Measurements from ENCODE around the gene HS3ST3A1.

HS3ST3A1 gene

DNA sequence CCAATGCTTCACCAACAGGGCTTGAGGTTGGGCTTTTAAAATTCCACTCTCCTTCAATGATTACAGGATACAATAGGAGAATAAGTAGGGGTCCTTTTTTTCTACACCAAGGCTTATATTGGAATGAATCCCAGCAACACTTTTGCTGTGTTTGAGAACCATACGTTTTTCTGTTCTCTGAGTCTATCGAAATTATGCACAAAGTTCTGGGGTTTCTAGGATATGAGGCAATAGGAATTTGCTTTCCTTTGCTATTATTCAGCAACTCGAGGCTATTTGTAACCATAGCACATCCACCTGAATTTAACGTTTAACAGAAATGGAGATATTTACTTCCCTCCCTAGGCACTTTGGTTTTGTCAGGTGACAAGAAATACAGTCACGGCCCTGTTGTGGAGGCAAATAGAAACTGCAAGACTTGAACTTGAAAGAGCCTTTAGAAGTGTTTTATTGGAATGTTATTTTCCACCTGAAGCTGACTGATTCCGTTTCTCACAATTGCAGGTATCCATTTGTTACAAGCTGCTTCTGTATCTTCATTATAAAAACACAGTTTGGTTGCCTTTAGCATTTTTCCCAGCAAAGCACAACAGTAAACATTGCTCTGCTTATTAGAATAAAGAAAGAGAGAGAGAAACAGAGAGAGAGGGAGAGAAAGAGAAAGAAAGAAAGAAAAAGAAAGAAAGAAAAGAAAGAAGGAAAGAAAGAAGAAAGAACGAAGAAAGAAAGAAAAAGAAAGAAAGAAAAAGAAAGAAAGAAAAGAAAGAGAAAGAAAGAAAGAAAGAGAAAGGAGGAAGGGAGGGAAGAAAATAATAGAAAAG, 109.6 kb downstream of the HS3ST3A1 start:
- no peak for DNase-seq (ENCODE audit: low read depth in 2 of 2)

DNA sequence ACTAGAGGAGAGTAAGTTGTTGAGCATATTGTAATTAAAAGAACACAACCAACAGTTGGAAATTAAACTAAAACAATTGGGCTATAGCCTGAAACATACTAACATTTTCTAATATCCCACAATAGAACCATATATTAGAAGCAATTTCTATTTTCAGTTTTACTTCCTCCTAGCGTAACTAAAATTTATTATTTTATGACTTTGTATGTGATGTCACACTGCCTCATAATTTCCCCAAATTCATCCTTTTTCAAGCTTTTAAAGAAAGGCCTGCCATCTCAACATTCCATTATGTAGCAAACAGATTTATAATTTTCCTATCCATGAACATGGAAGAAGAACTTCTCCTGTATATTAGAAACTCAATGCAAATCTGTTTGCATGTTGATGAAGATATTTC, 110.2 kb downstream of the HS3ST3A1 start:
- DNase-seq (ENCODE audit: low read depth in 2 of 2) = no peak

DNA sequence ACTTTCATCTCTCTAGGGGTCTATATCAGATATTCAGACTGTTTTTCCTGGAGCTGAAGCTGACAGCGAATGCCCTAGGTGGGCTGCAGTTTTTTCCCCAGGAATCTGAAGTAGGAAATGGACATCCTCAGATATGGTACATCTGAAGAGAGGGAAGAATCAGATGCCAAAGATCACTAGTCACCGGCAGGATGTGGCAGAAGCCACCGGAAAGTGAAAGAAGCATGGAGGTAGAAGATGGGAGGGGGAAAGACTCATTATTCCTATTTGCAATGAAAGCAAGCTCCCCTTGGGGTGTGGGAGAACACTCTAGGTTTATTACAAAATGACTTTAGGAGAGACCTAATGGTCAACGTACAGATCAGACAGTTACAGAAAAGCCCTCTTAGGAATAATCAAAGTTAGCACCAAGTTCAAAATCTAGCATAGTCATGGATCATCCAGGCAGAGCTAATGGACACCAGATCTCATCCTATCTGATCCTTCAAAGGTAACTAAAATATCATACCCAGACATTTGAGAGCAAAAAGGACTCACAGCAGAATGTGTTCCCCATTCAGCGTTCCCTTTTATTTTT, 110.7 kb downstream of the HS3ST3A1 start:
- DNase-seq (ENCODE audit: low read depth in 2 of 2) = no peak

DNA sequence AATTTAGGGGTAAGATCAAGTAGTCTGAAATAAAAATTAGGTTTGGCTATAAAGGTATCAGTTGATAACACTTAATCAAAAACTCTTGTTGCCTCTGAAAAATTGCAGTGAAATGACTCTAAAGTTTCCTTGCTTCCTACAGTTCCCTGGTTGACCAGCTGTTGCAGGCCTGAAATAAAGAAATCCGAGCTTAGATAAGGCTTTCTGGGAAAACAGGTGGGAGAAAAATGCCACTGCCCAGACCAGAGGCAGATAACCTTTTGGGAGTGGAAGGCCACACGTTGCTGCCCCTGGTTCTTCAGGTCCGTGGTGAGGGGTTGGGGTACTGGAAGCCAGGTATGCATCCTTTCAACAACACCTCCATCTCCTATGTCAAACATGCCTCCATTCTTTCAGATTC, 111.3 kb downstream of the HS3ST3A1 start:
- DNase-seq (ENCODE audit: low read depth in 2 of 2) = no peak

DNA sequence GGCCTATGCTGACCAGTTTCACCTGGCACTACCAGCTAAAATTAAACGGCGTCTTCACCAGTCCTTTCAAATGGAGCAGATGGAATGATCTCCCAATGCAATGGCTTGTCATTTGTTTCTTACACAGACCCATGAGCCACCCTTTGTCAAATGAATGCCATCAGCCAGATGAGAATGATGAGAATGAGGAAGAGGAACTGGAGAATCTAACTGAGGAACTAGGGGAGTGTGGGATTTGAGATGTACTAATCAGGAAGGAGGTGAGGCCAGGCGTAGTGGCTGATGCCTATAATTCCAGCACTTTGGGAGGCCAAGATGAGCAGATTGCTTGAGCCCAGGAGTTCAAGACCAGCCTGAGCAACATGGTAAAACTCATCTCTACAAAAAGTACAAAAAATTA, 116.4 kb downstream of the HS3ST3A1 start:
- no peak for DNase-seq (ENCODE audit: low read depth in 2 of 2)

DNA sequence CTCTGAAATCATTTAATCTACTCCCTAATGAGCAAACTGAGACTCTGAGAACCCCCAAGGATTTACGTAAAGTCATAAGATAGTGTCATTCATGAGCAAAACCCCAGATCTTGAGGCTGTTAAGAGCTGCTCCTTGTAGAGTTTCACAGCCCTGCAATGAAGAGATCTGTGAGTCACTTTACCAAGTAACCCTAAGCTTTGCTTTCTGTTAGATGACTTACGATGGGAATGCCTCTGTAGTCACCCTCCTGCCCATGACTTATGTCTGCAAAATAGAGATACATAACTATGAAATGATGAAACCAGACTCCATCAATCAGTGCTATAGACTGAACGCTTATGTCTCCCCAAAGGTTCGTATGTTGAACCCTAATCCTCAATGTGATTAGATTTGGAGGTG, 117.7 kb downstream of the HS3ST3A1 start:
- no peak for DNase-seq (ENCODE audit: low read depth in 2 of 2)

DNA sequence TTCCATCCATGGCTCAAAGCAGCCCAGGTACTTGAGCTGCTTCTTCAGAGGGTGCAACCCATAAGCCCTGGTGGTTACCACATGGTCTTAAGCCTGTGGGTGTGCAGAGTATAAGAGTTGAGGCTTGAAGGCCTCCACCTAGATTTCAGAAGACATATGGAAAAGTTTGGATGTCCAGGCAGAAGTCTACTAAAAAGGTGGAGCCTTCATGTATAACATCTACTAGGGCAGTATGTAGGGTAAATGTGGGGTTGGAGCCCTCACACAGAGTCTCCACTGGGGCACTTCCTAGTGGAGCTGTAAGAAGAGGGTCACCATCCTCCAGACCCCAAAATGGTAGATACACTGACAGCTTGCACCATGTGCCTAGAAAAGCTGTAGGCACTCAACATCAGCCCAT, 120.9 kb downstream of the HS3ST3A1 start:
- DNase-seq (ENCODE audit: low read depth in 2 of 2) = no peak

DNA sequence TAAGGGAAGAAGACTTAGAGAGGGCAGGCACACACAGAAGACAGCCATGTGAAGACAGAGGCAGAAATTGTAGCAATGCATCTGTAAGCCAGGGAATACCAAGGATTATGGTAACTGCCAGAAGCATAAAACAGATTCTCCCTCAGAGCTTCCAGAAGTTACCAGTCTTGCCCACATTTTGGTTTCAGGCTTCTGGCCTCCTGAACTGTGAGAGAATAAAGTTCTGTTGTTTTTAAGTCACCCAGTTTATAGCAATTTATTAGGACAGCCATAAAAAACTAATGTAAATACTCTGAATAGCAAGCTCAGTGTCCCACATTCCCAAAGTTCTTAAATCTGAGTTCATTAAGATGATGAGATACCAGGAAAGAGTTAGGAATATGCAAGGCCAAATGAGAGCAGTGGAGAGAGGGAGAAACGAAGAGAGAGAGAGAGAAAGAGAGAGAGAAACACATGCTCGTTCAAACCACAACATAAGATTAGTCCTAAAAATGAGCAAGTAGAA, 123.4 kb downstream of the HS3ST3A1 start:
- no peak for DNase-seq (ENCODE audit: low read depth in 2 of 2)

DNA sequence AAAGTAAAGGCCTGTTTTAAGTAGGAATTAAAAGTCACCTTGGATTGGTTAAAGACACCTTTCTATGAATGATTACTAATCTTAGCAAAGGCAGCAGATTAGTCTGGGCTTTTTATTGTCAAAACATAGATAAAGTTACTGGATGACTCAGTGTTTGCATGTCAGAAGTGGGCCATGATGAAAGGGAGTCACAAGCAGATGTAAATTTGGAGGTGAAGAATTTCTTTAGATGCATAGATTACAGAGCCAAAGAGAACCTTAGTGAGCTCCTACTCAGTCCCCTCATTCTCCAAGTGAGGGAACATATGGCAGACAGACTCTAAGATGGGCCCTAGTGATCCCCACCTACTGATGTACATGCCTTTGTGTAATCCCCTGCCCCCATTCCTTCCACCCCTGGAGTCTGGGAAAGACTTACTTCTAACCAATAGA, 124.5 kb downstream of the HS3ST3A1 start:
- no peak for DNase-seq (ENCODE audit: low read depth in 2 of 2)

DNA sequence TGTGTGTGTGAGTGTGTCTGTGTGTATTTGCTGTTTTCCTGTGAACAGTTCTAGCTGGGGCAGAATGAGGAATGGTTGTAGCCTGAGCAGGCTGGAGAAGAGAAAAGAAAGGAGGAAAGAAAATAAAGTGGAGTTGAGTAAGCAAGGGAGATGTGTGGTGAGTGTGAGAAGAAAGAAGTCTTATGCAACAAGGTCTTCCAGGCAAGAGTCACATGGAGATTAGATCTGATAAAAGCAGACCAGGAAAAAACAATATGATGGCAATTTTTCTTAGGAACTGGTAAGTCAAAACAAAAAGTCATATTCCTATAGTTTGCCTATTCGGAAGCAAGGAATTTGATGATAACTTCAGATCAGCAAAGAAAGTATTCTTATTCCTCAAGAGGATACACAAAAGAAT, 125.0 kb downstream of the HS3ST3A1 start:
- DNase-seq (ENCODE audit: low read depth in 2 of 2) = no peak

DNA sequence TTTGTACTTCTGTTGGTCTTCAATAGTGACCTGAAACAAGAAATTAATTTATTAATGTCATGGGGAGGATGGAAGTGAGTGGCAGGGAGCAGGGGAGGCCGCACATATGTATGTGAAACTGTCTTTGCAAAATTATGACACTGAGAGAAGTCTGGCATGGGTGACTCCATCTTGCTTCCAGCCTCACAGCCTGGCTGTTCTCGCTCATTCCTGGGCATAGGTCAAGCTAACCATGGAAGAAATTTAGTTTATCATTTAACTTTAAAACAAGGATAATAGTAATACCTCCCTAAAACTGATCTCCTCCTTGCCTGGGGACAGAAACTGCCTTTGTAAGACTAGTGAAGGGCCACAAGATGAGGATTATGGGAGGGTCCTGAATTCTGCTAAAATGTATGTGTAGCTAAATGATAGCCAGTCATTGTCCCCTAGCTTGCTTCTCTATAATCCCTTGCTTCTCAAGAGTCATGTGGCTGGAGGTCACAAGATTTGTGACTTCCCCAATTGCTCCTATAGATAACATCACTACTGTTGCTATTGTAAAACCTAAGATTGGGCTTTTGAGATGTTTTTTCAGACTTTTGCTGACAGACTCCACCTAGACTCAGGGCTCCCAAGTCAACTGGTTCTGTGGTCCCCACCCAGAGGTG, 126.0 kb downstream of the HS3ST3A1 start:
- no peak for DNase-seq (ENCODE audit: low read depth in 2 of 2)

DNA sequence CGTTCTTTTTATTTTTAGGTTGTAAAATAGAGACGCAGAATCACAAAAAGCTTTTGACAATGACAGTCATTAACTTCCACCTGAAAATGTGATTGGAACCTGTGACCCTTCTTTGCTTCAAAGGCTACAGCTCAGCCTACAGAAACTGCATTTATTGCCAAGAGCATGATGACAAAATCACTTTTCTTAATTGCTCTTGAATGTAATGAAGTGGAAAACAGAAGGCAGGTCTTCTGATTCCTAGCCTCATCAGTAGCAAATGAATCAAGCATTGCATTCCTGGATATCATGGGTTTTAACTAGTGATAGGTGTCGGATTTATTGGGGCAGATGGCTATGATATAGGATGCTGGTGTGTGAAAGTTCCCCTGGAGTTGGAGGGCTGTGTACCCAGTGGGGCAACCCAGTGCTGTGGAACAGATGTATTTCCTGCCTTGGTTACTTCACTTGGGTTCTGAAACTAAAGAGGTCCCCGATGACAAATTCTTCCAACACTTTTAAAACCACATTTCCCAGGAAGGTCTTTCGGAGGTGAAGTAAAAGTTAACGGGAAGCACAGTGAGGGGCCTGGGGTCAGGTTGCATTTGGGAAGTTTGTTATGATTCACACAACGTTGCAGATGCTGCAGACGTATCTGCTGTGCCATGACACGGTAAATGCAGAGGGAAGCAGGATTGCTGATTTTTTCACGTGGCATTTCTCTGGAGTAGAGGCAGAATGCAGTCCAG, 127.5 kb downstream of the HS3ST3A1 start:
- no peak for DNase-seq (ENCODE audit: low read depth in 2 of 2)

DNA sequence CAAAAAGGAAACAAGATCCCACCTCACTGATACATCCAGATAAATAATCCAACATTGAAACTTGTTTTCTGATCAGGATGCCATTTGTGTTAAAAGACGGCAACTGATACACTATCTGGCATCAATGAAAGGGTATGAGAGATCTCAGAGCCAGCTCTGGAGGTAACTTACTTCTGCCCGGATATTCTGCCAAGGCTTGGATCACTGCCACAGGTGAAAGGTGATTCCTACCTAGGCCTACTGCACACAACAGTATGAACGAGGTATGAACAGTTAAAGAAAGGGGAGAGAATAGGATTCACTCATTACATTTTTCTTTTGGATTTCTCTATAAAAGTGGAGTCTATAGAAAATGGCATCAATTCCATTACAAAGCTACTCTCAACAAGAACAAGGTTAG, 136.1 kb downstream of the HS3ST3A1 start:
- DNase-seq (ENCODE audit: low read depth in 2 of 2) = no peak

DNA sequence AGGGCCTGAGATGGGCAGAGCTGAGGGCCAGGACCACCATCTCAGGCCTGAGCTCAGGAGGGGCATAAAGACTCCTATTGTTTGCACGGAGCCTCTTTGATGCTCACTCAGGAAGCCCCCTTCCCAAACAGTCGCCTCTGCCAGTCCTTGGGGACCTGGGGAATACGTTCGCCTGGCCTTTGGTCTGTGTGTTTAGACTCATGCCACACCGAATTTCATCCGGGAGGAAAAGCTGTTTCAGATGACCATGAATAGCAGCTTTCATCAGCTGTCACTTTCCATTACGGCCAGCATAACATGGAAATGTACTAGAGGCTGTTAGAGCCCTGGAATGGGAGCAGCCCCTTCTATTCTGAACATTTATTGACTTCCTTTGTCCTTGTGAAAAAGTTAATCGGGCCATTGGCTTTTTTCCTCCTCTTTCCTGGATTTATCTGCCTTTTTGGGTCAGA, 139.0 kb downstream of the HS3ST3A1 start:
- no peak for DNase-seq (ENCODE audit: low read depth in 2 of 2)

DNA sequence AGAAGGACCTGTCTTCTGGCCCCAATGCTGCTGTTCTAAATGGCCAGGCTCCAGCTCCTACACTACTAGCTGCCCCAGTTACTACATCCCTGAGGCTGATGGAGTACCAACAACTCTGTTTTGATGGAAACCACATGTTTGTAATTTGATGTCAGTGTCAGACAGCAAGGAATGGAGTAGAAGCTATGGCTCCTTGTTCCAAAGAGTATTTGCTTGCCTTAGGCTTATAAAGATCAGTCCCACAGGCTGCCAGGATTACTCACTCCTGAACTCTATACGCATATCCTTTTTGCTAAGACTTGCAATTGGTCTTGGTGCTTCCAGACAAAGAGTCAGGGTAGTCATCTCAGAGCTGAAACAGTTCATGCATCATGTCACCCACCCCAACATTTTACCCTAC, 139.6 kb downstream of the HS3ST3A1 start:
- DNase-seq (ENCODE audit: low read depth in 2 of 2) = no peak

DNA sequence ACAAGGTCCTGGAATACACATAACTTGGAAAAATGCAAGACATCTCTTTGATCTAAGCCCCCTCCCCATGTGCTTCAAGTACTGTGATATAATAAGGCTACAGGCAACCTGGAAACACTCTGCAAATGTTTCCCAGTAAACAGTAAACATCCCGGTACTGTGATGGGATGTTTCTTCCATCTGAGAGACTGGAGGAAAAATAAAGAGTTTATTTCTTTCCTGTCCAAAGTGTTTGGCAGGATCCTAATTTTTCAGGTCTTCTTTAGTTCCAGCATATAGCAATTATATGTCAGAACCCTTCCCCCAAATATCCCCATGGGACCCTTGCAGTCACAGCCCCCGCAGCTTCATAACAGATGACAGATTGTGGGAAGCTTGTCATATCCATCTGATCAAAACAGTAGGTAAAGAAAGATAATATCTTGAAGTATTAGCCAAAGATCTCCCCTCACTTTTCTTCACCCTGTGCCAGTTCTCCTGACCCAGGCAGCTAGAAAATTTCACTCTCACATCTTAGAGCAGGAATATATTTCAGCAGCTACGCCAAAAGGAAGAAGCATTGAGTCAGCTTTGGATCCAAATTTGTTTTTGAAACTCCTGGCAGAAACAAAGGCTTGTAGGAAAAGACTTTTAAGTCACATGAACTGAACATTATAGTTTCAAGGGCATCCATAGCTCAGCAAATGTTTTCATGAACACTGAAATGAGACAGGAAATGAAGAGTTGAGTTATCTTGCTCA, 141.3 kb downstream of the HS3ST3A1 start:
- DNase-seq (ENCODE audit: low read depth in 2 of 2) = no peak

DNA sequence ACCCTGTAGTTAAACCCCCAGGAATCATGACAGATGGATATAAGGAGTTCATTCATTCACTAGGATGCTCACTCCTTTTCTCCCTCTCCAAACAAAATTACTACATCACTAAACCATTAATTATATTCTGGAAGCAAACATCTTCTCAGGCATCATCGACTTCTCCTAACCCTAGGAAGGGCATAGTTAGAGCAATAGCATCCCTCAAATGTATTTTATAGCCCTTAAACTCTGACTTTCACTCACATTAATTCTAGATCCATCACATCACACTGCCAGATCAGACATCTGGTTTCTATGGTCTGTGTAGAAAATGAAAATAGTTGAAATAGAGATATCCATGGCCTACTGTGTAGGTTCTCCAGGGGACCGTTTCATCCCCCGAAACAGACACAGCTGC, 143.9 kb downstream of the HS3ST3A1 start:
- no peak for DNase-seq (ENCODE audit: low read depth in 2 of 2)
